ENCODE measurements around the gene KBTBD4.
"Not testable (repeated sequence)": the region's sequence is repeated elsewhere in the genome, so short reads cannot be mapped to it uniquely, and the experiment has no call there.

Gene KBTBD4

GRCh38 chr11:47558695-47559094 is 20.1 kb downstream of the KBTBD4 start:
- DNase-seq: no peak

GRCh38 chr11:47557004-47557403 is 21.8 kb downstream of the KBTBD4 start:
- DNase-seq: not testable (repeated sequence)

GRCh38 chr11:47553406-47553743 is 25.4 kb downstream of the KBTBD4 start:
- no peak for DNase-seq

- peak; percentile 48 for DNase-seq
Measured at GRCh38 chr11:47552566-47553405, 26.0 kb downstream of the KBTBD4 start, which contains the start of gene CELF1. TSS of gene CELF1 (minus strand) at chr11:47553132. CDS start at chr11:47499523, 53,609 bp downstream.

- DNase-seq: no peak
Measured at GRCh38 chr11:47552056-47552565, 26.7 kb downstream of the KBTBD4 start.

GRCh38 chr11:47551086-47551485 is 27.7 kb downstream of the KBTBD4 start:
- DNase-seq: no peak

GRCh38 chr11:47550288-47551047 is 28.3 kb downstream of the KBTBD4 start:
- no peak for DNase-seq

GRCh38 chr11:47546274-47546673 is 32.5 kb downstream of the KBTBD4 start:
- not testable (repeated sequence) for DNase-seq

GRCh38 chr11:47545298-47545697 is 33.5 kb downstream of the KBTBD4 start:
- DNase-seq: no peak

GRCh38 chr11:47541070-47541469 is 37.7 kb downstream of the KBTBD4 start:
- DNase-seq: no peak

GRCh38 chr11:47539681-47540039 is 39.1 kb downstream of the KBTBD4 start:
- no peak for DNase-seq

GRCh38 chr11:47538741-47539565 is 39.8 kb downstream of the KBTBD4 start:
- no peak for DNase-seq

- no peak for DNase-seq
Measured at GRCh38 chr11:47536915-47537314, 41.9 kb downstream of the KBTBD4 start.

GRCh38 chr11:47534704-47535251 is 44.0 kb downstream of the KBTBD4 start:
- DNase-seq: no peak

GRCh38 chr11:47533690-47534151 is 45.0 kb downstream of the KBTBD4 start:
- no peak for DNase-seq

GRCh38 chr11:47532597-47533213 is 46.1 kb downstream of the KBTBD4 start:
- DNase-seq: no peak

- DNase-seq: no peak
Measured at GRCh38 chr11:47531666-47532065, 47.1 kb downstream of the KBTBD4 start.

GRCh38 chr11:47530721-47531120 is 48.0 kb downstream of the KBTBD4 start:
- not testable (repeated sequence) for DNase-seq

- DNase-seq: no peak
Measured at GRCh38 chr11:47529951-47530350, 48.8 kb downstream of the KBTBD4 start.

- no peak for DNase-seq
Measured at GRCh38 chr11:47527186-47527585, 51.6 kb downstream of the KBTBD4 start.

GRCh38 chr11:47526032-47526431 is 52.7 kb downstream of the KBTBD4 start:
- DNase-seq: not testable (repeated sequence)

GRCh38 chr11:47524291-47524874 is 54.4 kb downstream of the KBTBD4 start:
- DNase-seq: no peak
